ENCODE results near the gene CPXM2.

Gene CPXM2

DNA sequence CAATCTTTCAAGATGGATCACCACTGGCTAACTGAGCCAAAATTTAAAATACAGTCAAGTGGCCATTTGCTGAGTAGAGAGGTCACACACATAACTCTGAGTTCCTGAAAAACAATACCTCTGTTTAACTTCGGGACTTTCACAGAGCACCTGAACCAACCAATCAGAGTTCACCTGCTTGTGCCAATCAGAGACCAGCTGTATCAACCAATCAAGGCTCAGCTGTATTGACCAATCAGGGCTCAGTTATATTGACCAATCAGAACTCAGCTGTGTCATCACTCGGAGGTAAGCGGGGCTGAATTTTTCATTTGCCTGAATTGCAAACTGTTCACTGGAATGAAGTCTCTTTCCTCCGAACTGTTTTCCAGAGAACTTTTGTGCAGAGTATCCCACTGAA lies 10.0 kb upstream of the CPXM2 start:
- H3K4me3 ChIP-seq (ENCODE audit: low read depth in 1 of 2, low read length in 2 of 2): no peak overlapping the region
- H3K27me3 ChIP-seq (ENCODE audit: control insufficient read depth in 1 of 2, insufficient read depth in 2 of 2, low read length in 2 of 2): no peaks in the 10 kb centered on the region
- H3K27ac ChIP-seq (ENCODE audit: low read depth, low read length): no peak overlapping the region
- H3K9me3 ChIP-seq (ENCODE audit: low read length): no peaks in the 10 kb centered on the region
- peaks cover 32% of the 10 kb centered on the region for H3K4me1 ChIP-seq (ENCODE audit: insufficient read depth, low read length)
- H3K9ac ChIP-seq (ENCODE audit: low read length): no peak overlapping the region
- H3K36me3 ChIP-seq (ENCODE audit: insufficient read depth, low read length): no peaks in the 10 kb centered on the region

DNA sequence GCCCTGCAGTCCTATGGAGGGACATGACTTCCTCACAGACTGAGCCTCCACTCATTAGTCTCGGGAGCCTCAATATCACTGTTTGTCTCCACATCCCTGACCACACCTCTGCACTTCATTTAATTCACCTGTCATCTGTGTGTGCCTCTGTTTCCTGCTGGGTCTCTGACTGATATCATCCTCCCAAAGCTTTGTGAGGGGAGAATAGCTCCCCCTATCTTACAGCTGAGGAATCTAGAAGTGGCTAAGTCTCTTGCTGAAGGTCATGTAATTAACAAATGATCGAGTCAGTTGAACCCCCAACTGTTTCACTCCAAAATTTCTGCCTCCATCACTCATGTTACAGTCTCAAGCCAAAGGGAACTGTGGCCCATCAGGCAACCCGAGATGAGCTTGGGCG lies 5.5 kb upstream of the CPXM2 start:
- Histone ChIP-seq H3K9ac (ENCODE audit: low read length) (no peak overlapping the region), H3K4me3 (ENCODE audit: low read depth in 1 of 2, low read length in 2 of 2) (no peak overlapping the region), H3K36me3 (ENCODE audit: insufficient read depth, low read length) (no peaks in the 10 kb centered on the region), H3K4me1 (ENCODE audit: insufficient read depth, low read length) (peaks cover 42% of the 10 kb centered on the region), H3K27ac (ENCODE audit: low read depth, low read length) (no peak overlapping the region), H3K27me3 (ENCODE audit: control insufficient read depth in 1 of 2, insufficient read depth in 2 of 2, low read length in 2 of 2) (no peaks in the 10 kb centered on the region), H3K9me3 (ENCODE audit: low read length) (no peaks in the 10 kb centered on the region)

DNA sequence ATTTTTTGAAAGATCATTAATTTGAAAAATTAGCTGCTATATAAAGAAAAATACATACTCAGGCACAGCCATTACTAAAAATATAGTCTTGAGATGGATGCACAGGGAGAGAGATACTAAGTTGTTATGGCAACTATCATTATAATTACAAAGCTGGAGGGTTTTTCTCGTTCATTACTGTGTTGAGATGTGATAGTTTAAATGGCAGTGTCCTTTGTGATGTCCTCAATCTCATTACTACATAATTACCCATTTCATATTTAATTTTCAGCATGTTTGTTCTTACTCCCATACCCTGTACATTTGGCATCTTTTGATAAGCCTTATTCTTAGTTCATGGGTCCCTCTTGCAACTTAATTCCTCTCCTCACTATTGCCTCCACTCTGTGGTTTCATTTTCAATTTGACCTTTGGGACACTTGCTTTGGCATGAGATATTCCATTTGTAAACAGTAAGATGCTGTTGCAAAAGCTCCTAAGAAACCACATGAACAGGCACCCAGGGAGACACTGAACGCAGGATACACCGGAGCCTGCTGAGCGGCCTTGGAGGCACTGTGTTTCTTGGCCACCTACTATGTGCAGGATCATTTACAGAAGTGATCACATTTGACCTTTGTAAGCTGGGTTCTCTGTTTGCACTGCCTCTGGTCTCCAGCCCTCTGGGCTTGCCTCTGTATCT lies 4.8 kb upstream of the CPXM2 start:
- H3K9me3 ChIP-seq (ENCODE audit: low read length): no peaks in the 10 kb centered on the region
- H3K36me3 ChIP-seq (ENCODE audit: insufficient read depth, low read length): no peaks in the 10 kb centered on the region
- peaks cover 45% of the 10 kb centered on the region for H3K4me1 ChIP-seq (ENCODE audit: insufficient read depth, low read length)
- H3K9ac ChIP-seq (ENCODE audit: low read length): no peak overlapping the region
- H3K27ac ChIP-seq (ENCODE audit: low read depth, low read length): no peak overlapping the region
- no peak overlapping the region for H3K4me3 ChIP-seq (ENCODE audit: low read depth in 1 of 2, low read length in 2 of 2)
- H3K27me3 ChIP-seq (ENCODE audit: control insufficient read depth in 1 of 2, insufficient read depth in 2 of 2, low read length in 2 of 2): no peaks in the 10 kb centered on the region

DNA sequence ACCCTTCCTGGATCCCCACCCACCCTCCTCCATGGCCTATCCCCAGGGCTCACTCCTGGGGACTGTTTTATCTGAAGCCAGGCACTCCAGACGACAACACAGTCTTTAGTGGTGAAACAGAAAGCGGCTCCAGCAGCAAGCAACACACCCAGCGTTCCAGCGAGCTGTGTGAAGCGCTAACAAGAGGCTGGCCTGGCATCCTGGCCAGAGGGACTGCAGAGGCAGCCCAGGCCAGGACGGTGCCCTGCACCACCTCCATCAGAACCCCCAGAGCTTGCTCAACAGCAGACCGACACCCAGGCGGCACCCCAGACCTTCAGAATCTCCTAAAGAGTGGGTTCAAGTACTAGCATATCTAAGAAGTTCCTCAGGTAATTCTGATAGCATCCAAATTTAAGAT lies 2.0 kb upstream of the CPXM2 start:
- H3K27ac ChIP-seq (ENCODE audit: low read depth, low read length): peak overlapping the region; percentile 79
- H3K4me3 ChIP-seq (ENCODE audit: low read depth in 1 of 2, low read length in 2 of 2): no peak overlapping the region
- H3K9me3 ChIP-seq (ENCODE audit: low read length): no peaks in the 10 kb centered on the region
- H3K36me3 ChIP-seq (ENCODE audit: insufficient read depth, low read length): no peaks in the 10 kb centered on the region
- no peaks in the 10 kb centered on the region for H3K27me3 ChIP-seq (ENCODE audit: control insufficient read depth in 1 of 2, insufficient read depth in 2 of 2, low read length in 2 of 2)
- no peak overlapping the region for H3K9ac ChIP-seq (ENCODE audit: low read length)
- H3K4me1 ChIP-seq (ENCODE audit: insufficient read depth, low read length): peaks cover 40% of the 10 kb centered on the region

DNA sequence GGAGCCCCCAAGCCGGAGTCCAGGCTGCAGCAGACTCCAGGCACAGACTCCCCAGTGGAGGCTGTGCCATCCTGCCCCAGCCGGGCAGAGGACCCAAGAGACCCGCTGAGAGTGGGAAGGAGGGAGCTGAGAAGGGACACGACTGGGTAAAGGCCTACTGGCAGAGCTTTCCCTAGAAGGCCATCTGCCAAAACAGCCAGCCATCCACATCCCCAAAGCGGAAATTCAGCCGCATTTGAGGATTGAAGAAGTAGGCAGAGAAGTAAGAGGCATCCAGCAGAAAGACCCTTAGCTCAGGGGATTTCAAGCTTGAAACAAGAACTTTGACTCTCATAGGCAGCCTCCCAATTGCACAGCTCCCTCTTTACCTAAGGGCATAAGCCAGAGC lies 857 bp downstream of the CPXM2 start:
- Histone ChIP-seq H3K4me3 (ENCODE audit: low read depth in 1 of 2, low read length in 2 of 2) (peak overlapping the region; percentile 66 to 78), H3K27ac (ENCODE audit: low read depth, low read length) (peak overlapping the region; percentile 97), H3K36me3 (ENCODE audit: insufficient read depth, low read length) (no peaks in the 10 kb centered on the region), H3K9ac (ENCODE audit: low read length) (peak overlapping the region; percentile 81), H3K27me3 (ENCODE audit: control insufficient read depth in 1 of 2, insufficient read depth in 2 of 2, low read length in 2 of 2) (no peaks in the 10 kb centered on the region), H3K4me1 (ENCODE audit: insufficient read depth, low read length) (peaks cover 52% of the 10 kb centered on the region), H3K9me3 (ENCODE audit: low read length) (no peaks in the 10 kb centered on the region)

DNA sequence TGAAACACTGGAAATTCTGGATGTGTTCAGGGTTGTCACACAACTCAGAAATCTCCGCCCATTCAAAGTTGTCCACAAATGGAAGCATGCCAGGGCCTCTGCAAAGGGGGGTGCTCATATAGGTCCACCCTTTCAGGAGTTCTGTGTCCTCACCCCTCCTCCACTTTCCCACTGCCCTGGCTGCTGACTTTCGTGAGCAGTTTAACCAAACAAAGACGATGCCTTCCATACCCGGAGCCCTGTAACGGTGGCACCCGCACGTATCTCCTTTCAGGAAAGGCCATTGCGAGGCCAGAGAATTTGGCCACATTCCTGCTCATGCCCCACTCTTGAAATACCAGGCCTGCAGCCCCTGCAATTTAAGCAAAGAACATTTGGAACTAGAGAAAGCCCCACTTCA lies 1.4 kb downstream of the CPXM2 start:
- H3K4me1 ChIP-seq (ENCODE audit: insufficient read depth, low read length): peaks cover 52% of the 10 kb centered on the region
- no peaks in the 10 kb centered on the region for H3K9me3 ChIP-seq (ENCODE audit: low read length)
- H3K4me3 ChIP-seq (ENCODE audit: low read depth in 1 of 2, low read length in 2 of 2): peak overlapping the region; percentile 66 to 78
- no peaks in the 10 kb centered on the region for H3K27me3 ChIP-seq (ENCODE audit: control insufficient read depth in 1 of 2, insufficient read depth in 2 of 2, low read length in 2 of 2)
- H3K36me3 ChIP-seq (ENCODE audit: insufficient read depth, low read length): no peaks in the 10 kb centered on the region
- H3K9ac ChIP-seq (ENCODE audit: low read length): peak overlapping the region; percentile 81
- peak overlapping the region; percentile 97 for H3K27ac ChIP-seq (ENCODE audit: low read depth, low read length)

DNA sequence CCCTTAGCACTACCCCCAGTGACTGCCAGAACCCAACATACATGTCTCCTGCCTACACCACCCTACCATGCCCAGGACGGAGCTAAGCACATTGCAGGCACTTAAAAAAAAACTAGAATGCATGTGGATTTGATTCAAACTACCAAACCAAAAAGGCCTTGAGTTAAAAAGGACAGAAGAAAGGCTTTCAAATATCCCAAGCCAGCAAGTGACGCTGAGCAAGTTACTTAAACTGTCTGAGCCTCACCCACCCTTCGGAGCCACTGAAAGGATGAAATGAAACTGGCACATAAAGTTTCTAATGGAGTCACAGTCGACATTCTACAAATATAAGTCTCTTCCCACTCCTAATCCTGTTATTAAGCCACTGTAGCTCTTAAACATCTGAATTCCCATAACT lies 1.8 kb downstream of the CPXM2 start:
- Histone ChIP-seq H3K27me3 (ENCODE audit: control insufficient read depth in 1 of 2, insufficient read depth in 2 of 2, low read length in 2 of 2) (no peaks in the 10 kb centered on the region), H3K9me3 (ENCODE audit: low read length) (no peaks in the 10 kb centered on the region), H3K9ac (ENCODE audit: low read length) (peak overlapping the region; percentile 81), H3K4me1 (ENCODE audit: insufficient read depth, low read length) (peaks cover 55% of the 10 kb centered on the region), H3K36me3 (ENCODE audit: insufficient read depth, low read length) (no peaks in the 10 kb centered on the region), H3K4me3 (ENCODE audit: low read depth in 1 of 2, low read length in 2 of 2) (peak overlapping the region; percentile 66 to 78), H3K27ac (ENCODE audit: low read depth, low read length) (peak overlapping the region; percentile 97)

DNA sequence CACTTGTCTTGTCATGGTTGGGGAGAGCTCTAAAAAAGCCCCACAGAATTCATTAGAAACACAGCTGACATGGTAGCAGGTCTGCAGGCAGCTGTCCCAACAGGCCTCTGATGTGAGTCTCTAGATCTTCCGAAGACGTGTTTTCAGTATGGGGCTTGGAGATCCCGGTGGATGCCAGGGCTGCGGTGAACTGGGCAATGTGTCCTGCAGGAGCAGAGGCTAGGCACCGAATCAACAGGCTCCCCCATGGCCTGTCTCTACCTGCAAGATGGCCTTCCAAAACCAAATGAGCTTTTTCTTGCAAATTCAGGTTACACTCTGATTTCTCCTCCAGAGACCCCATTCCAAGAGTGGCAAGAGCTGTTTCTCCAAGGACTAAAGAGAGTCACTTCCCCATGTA lies 2.9 kb downstream of the CPXM2 start:
- peak overlapping the region in 1 of 2 donors; percentile 39 for H3K4me3 ChIP-seq (ENCODE audit: low read depth in 1 of 2, low read length in 2 of 2)
- H3K27ac ChIP-seq (ENCODE audit: low read depth, low read length): peak overlapping the region; percentile 76
- no peaks in the 10 kb centered on the region for H3K36me3 ChIP-seq (ENCODE audit: insufficient read depth, low read length)
- H3K4me1 ChIP-seq (ENCODE audit: insufficient read depth, low read length): peaks cover 62% of the 10 kb centered on the region
- H3K9ac ChIP-seq (ENCODE audit: low read length): peak overlapping the region; percentile 2
- no peaks in the 10 kb centered on the region for H3K27me3 ChIP-seq (ENCODE audit: control insufficient read depth in 1 of 2, insufficient read depth in 2 of 2, low read length in 2 of 2)
- H3K9me3 ChIP-seq (ENCODE audit: low read length): no peaks in the 10 kb centered on the region

DNA sequence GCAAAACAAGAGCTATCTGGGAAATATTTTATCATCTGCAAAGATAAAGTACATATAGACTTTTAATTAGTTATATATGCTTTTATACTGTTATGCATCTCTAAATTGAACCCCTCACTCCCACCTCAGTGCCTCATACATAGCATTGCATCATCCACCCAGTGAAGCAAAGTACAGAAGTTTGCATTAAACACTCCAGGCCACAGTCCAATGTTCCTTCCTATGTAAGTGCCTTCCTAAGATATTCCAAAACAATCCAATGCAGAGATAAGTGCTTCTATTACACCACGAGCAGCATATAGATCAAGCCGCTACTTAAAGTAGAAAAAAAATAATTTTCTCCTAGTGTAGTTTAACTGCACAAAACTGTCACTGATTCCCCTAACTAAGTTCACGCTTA lies 3.4 kb downstream of the CPXM2 start:
- Histone ChIP-seq H3K9me3 (ENCODE audit: low read length) (no peaks in the 10 kb centered on the region), H3K4me3 (ENCODE audit: low read depth in 1 of 2, low read length in 2 of 2) (peak overlapping the region in 1 of 2 donors; percentile 39), H3K36me3 (ENCODE audit: insufficient read depth, low read length) (no peaks in the 10 kb centered on the region), H3K9ac (ENCODE audit: low read length) (no peak overlapping the region), H3K27me3 (ENCODE audit: control insufficient read depth in 1 of 2, insufficient read depth in 2 of 2, low read length in 2 of 2) (no peaks in the 10 kb centered on the region), H3K4me1 (ENCODE audit: insufficient read depth, low read length) (peaks cover 63% of the 10 kb centered on the region), H3K27ac (ENCODE audit: low read depth, low read length) (peak overlapping the region; percentile 47)

DNA sequence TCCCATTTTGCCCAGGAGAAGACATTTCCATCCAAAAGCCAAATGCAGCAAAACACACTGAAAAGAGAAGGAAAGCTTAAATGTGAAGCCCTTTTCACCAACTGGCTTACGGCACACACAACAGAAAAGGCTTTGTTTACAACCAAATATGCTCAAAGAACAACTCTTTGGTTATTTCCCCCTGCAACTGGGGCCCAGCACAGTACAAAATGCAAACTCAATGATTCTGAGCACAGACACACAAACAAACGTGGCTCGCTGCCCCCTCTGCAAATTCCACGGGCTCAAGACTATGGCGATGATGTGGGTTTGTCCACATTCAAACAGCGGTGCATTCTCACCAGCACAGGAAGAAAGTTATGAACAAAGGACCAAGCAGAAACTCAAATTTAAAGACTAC lies 5.3 kb downstream of the CPXM2 start:
- peak overlapping the region; percentile 48 for H3K27ac ChIP-seq (ENCODE audit: low read depth, low read length)
- H3K36me3 ChIP-seq (ENCODE audit: insufficient read depth, low read length): no peaks in the 10 kb centered on the region
- peaks cover 69% of the 10 kb centered on the region for H3K4me1 ChIP-seq (ENCODE audit: insufficient read depth, low read length)
- no peak overlapping the region for H3K4me3 ChIP-seq (ENCODE audit: low read depth in 1 of 2, low read length in 2 of 2)
- H3K9me3 ChIP-seq (ENCODE audit: low read length): no peaks in the 10 kb centered on the region
- H3K27me3 ChIP-seq (ENCODE audit: control insufficient read depth in 1 of 2, insufficient read depth in 2 of 2, low read length in 2 of 2): no peaks in the 10 kb centered on the region
- H3K9ac ChIP-seq (ENCODE audit: low read length): no peak overlapping the region

DNA sequence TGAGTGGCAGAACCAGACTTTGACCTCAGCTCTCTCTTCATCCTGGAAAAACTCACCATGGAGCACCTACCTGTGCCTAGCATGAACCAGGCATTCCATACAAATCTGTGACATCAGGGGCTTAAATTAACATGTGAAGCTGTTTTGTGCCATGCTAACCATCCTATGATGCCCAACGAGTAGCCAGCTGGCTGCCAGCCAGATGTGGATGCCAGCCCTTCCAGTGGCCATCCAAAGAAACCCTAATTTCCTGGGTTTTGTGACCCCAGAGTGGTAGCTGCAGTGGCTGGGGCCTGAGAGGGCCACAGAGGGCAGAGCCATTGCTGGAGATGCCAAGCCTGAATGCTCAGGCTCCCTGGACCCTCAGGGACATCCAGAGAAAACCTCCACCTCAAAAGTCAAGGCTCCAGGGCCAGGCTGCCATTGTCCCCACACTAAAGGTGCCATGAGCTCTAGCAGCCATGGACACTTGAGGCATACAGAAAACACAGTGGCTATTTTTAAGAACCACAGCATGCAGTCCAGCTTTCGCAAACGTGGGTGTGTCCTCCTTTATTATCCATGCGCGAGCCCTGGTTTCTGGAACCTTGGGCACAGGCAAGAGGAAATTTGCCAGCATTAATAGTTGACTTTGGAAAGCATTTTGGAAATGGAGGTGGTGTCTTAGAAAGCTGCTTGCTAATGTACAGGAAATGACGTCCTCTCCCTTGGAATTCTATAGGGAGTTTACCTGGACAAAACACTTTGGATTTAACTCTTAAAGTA lies 6.0 kb downstream of the CPXM2 start:
- Histone ChIP-seq H3K27me3 (ENCODE audit: control insufficient read depth in 1 of 2, insufficient read depth in 2 of 2, low read length in 2 of 2) (no peaks in the 10 kb centered on the region), H3K9ac (ENCODE audit: low read length) (no peak overlapping the region), H3K4me1 (ENCODE audit: insufficient read depth, low read length) (peaks cover 70% of the 10 kb centered on the region), H3K4me3 (ENCODE audit: low read depth in 1 of 2, low read length in 2 of 2) (no peak overlapping the region), H3K9me3 (ENCODE audit: low read length) (no peaks in the 10 kb centered on the region), H3K36me3 (ENCODE audit: insufficient read depth, low read length) (no peaks in the 10 kb centered on the region), H3K27ac (ENCODE audit: low read depth, low read length) (peak overlapping the region; percentile 48)
